Motor neuron (in vitro differentiated cells): Measurements from ENCODE around the gene NPAP1. TPM values are rescaled to one million over a fixed set of nuclear protein-coding genes. Genes with fewer than 3 reads are reported as not detected.
A peak's percentile ranks its signal among the peaks of the same experiment; 100 is the strongest.
"Not testable (repeated sequence)": the region's sequence is repeated elsewhere in the genome, so short reads cannot be mapped to it uniquely, and the experiment has no call there.

Experiments
- ATAC-seq, 8 experiments: fragments of 200-7000 bp; cut with Tn5 transposase; replicated peaks in 6 of 8; 2 replicates each; pipeline ENCODE4 v1.8.0; 2021; ENCODE audit warnings: mild to moderate bottlenecking in 8 of 8, moderate library complexity in 8 of 8
- H3K27ac ChIP-seq, 2 donors: fragments of 250-450 bp; sonication (Bioruptor Pico); 2 replicates each; pipeline ENCODE4 v1.9.0; 2021; ENCODE audit warnings: antibody characterized with exemption in 2 of 2, mild to moderate bottlenecking in 2 of 2, moderate library complexity in 1 of 2
- H3K4me1 ChIP-seq, 2 donors: fragments of 250-450 bp; sonication (Bioruptor Pico); replicated peaks in 1 of 2; 2 replicates each; pipeline ENCODE4 v1.6.1; 2021; ENCODE audit warnings: antibody characterized with exemption in 2 of 2, mild to moderate bottlenecking in 2 of 2, moderate library complexity in 1 of 2
- H3K4me3 ChIP-seq, 5 donors: fragments of 250-450 bp; sonication (Bioruptor Pico); 2 replicates each; pipeline ENCODE4 v1.9.0; 2021; ENCODE audit warnings: antibody characterized with exemption in 5 of 5, mild to moderate bottlenecking in 5 of 5, moderate library complexity in 4 of 5
- WGBS, 10 experiments: fragments of 450-650 bp; shearing (Covaris generic); methylation state at CpG; one replicate each; pipeline ENCODE4 v1.0.0; 2022; 5-methylcytosine and 5-hydroxymethylcytosine counted together
- in situ Hi-C, 9 experiments: fragments of 400-800 bp; cut with MboI; loops; one replicate each; pipeline ENCODE4 v1.15.0; 2021; ENCODE audit warnings: low sequenced_read_pairs in 9 of 9, low pct_unique_long_range_greater_than_20kb in 2 of 9; ENCODE audit not compliant: unreplicated experiment in 9 of 9
- total RNA-seq, 8 experiments: library from RNA; unstranded; fragments of 300-600 nt; gene quantifications; 2 replicates each; pipeline versions ENCODE4 v1.2.3 to v1.2.4, GENCODE V29; 2022

Gene NPAP1
- under 1 TPM; under 0.01 to 0.52 (median 0.15) TPM for total RNA-seq

GRCh38 chr15:24675332-24676144 is at the start of gene NPAP1:
Gene NPAP1, plus strand, starts transcription at chr15:24675775. Its CDS starts 93 bp downstream, at chr15:24675868.
- 0 to 92% (median 82%) methylated on average over 1 to 6 of the region's 62 CpGs; no CpG with 5 or more reads in 6 of the 10 experiments for WGBS, 10 experiments
- Histone ChIP-seq H3K4me3 (no peak within 1 kb of the TSS), H3K4me1 (no peaks in the 10 kb centered on the region), H3K27ac (no peak within 1 kb of the TSS)
- in situ Hi-C loops = no loop called here
- ATAC-seq = no peak

DNA sequence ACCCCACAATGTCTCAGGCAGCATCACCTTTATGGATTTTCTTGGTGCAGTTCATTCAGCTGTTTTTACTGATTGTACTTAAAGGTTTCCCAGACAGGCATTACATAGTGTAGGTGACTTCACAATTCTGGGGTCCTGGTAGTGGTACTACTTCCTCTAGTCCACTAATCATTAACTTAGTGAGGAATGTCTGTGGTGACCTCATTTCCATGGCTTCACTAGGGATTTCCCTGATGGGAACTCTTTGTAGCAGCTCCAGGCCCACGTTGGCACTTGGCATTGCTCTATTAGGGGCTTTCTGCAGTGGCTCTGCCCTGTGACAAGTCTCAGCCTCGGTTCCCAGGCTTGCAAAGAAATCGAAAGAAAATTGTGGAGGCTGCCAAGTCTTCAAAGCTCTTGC is 48.1 kb upstream of the NPAP1 start:
- no peaks in the 10 kb centered on the region for H3K4me1 ChIP-seq
- in situ Hi-C loops = no loop called here
- no peak overlapping the region for H3K27ac ChIP-seq
- H3K4me3 ChIP-seq = no peak overlapping the region
- 0 to 73% (median 47%) methylated on average over 1 to 2 of the region's 3 CpGs; no CpG with 5 or more reads in 7 of the 10 experiments for WGBS, 10 experiments
- no peak for ATAC-seq

GRCh38 chr15:24633082-24633481 is 42.5 kb upstream of the NPAP1 start:
- ATAC-seq = no peak
- H3K4me1 ChIP-seq = no peaks in the 10 kb centered on the region

DNA sequence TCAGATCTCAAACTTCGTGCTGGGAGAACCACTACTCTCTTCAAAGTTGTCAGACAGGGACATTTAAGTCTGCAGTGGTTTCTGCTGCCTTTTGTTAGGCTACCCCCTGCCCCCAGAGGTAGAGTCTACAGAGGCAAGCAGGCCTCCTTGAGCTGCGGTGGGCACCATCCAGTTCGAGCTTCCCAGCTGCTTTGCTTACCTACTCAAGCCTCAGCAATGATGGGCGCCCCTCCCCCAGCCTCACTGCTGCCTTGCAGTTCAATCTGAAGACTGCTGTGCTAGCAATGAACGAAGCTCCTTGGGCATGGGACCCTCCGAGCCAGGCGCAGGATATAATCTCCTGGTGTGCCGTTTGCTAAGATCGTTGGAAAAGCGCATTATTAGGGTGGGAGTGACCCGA is 36.2 kb upstream of the NPAP1 start:
- H3K27ac ChIP-seq, in situ Hi-C loops, H3K4me3 ChIP-seq, ATAC-seq, H3K4me1 ChIP-seq: not testable (repeated sequence)
- 0 to 91% (median 58%) methylated on average over 1 to 11 of the region's 11 CpGs; no CpG with 5 or more reads in 4 of the 10 experiments for WGBS, 10 experiments

More at GRCh38 chr15:24633082-24633481, 42.5 kb upstream of the NPAP1 start:
- Histone ChIP-seq H3K27ac (no peak overlapping the region), H3K4me3 (no peak overlapping the region)
- WGBS, 10 experiments = 4 to 93% (median 43%) methylated on average over 2 to 4 of the region's 4 CpGs; no CpG with 5 or more reads in 2 of the 10 experiments
- in situ Hi-C loops = no loop called here

GRCh38 chr15:24645627-24646026 is 29.9 kb upstream of the NPAP1 start:
- WGBS, 10 experiments = 0 to 75% (median 21%) methylated on average over 1 to 3 of the region's 3 CpGs; no CpG with 5 or more reads in 2 of the 10 experiments
- ATAC-seq = peak in 1 of 8 experiments; percentile 75
- no peak overlapping the region for H3K27ac ChIP-seq
- H3K4me3 ChIP-seq = no peak overlapping the region
- H3K4me1 ChIP-seq = no peaks in the 10 kb centered on the region
- in situ Hi-C loops = no loop called here

- ATAC-seq = no peak
- no peak overlapping the region for H3K27ac ChIP-seq
- WGBS, 10 experiments = 2 to 68% (median 43%) methylated on average over 2 to 7 of the region's 7 CpGs; no CpG with 5 or more reads in 3 of the 10 experiments
- in situ Hi-C loops = no loop called here
- no peak overlapping the region for H3K4me3 ChIP-seq
- H3K4me1 ChIP-seq = no peaks in the 10 kb centered on the region
These were observed 16.0 kb upstream of the NPAP1 start for GRCh38 chr15:24659622-24660021.

DNA sequence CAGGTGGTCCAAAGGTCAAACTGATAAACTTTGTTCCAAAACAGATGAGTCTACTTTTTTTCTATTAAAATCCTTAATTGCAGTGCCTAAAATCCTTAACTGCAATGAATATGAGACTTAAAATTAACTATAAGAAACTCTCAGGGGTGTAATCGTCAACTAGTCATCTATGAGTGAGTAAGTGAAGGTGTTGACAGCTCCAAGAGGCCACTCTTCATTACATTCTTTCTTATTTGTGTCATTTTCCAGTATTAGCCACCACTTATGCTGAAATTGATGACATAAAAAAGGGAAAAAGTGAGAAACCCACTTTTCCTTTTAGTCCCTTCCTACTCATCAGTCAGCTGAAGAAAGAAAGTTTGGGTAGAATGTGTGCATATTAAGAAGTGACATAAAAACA is 12.6 kb upstream of the NPAP1 start:
- in situ Hi-C loops = no loop called here
- H3K27ac ChIP-seq = no peak overlapping the region
- H3K4me1 ChIP-seq = no peaks in the 10 kb centered on the region
- 0 to 71% (median 33%) methylated on average over 1 of the region's 1 CpG; no CpG with 5 or more reads in 2 of the 10 experiments for WGBS, 10 experiments
- no peak overlapping the region for H3K4me3 ChIP-seq
- no peak for ATAC-seq

GRCh38 chr15:24676431-24676830 is 856 bp downstream of the NPAP1 start:
- WGBS, 10 experiments = 53 to 92% (median 76%) methylated on average over 2 to 6 of the region's 14 CpGs; no CpG with 5 or more reads in 6 of the 10 experiments
- no peaks in the 10 kb centered on the region for H3K4me1 ChIP-seq
- H3K4me3 ChIP-seq = no peak overlapping the region
- ATAC-seq = no peak
- H3K27ac ChIP-seq = no peak overlapping the region
- in situ Hi-C loops = no loop called here

DNA sequence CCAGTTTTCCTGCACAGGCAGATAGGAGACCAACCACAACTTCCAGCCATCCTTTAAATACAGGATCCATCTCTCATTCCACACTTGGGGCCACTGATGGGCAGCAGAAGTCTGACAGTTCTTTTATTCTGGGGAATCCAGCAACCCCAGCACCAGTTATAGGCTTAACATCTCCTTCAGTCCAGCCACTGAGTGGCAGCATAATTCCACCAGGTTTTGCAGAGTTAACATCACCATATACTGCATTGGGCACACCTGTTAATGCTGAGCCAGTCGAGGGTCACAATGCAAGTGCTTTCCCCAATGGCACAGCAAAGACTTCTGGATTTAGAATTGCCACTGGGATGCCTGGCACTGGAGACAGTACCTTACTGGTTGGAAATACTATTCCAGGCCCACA is 2.9 kb downstream of the NPAP1 start:
- peak in 1 of 8 experiments; percentile 45 for ATAC-seq
- Histone ChIP-seq H3K4me1 (no peaks in the 10 kb centered on the region), H3K27ac (no peak overlapping the region), H3K4me3 (no peak overlapping the region)
- in situ Hi-C loops = no loop called here
- no CpG with 5 or more reads among the region's 1 CpG for WGBS, 10 experiments

DNA sequence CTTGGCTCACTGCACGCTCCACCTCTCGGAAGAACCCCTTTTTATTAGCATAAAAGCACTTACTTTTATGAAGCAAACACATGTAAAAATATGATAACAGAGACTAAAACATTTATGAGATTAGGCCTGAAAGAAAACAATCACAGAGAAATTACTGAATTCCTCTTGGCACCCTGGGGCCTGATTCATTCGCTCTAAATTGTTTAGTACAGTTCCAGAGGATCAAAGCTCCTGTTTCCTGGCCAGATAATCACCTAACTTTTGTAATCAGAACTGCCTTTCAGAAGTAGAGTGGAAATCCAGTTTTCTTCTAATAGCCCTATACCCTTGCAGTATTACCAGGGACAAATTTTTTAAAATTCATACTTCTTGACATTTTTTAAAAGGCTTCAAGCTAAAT is 6.4 kb downstream of the NPAP1 start:
- Histone ChIP-seq H3K4me3 (no peak overlapping the region), H3K27ac (no peak overlapping the region), H3K4me1 (no peaks in the 10 kb centered on the region)
- 0 to 100% (median 42%) methylated on average over 1 to 3 of the region's 3 CpGs for WGBS, 10 experiments
- ATAC-seq = no peak
- in situ Hi-C loops = no loop called here

DNA sequence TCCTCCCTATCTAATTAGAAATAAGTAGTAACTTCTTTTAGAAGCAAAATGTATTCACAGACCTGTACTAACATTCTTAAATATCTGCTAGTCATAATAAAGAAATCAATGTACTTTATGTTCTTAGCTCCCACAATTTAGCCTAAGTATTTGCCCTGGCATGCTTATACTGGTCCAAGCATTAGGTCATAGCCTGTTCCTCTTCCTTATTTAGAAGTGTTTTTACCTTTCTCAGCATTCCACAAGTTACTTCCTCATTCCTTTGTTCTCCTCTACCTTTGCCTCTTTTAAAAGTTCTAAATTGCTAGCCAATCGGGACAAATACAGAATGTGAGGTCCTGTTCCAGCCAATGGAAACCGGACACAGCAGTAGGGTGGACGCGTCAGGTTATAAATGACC is 7.3 kb downstream of the NPAP1 start:
- in situ Hi-C loops, H3K4me1 ChIP-seq, H3K27ac ChIP-seq, H3K4me3 ChIP-seq, ATAC-seq: not testable (repeated sequence)
- 0 to 95% (median 60%) methylated on average over 1 to 3 of the region's 4 CpGs; no CpG with 5 or more reads in 3 of the 10 experiments for WGBS, 10 experiments

GRCh38 chr15:24683736-24684135 is 8.2 kb downstream of the NPAP1 start:
- no peaks in the 10 kb centered on the region for H3K4me1 ChIP-seq
- ATAC-seq = no peak
- 33 to 100% (median 86%) methylated on average over 1 of the region's 1 CpG; no CpG with 5 or more reads in 5 of the 10 experiments for WGBS, 10 experiments
- in situ Hi-C loops = no loop called here
- H3K27ac ChIP-seq = no peak overlapping the region
- H3K4me3 ChIP-seq = no peak overlapping the region

- 0 to 69% (median 22%) methylated on average over 1 of the region's 1 CpG; no CpG with 5 or more reads in 2 of the 10 experiments for WGBS, 10 experiments
- Histone ChIP-seq H3K27ac (no peak overlapping the region), H3K4me3 (no peak overlapping the region), H3K4me1 (no peaks in the 10 kb centered on the region)
- no peak for ATAC-seq
- in situ Hi-C loops = no loop called here
These were observed 8.7 kb downstream of the NPAP1 start for GRCh38 chr15:24684313-24684712.
